ENCODE data around the gene ARL6IP6.
"Not testable (repeated sequence)": the region's sequence is repeated elsewhere in the genome, so short reads cannot be mapped to it uniquely, and the experiment has no call there.

ARL6IP6 gene

DNA sequence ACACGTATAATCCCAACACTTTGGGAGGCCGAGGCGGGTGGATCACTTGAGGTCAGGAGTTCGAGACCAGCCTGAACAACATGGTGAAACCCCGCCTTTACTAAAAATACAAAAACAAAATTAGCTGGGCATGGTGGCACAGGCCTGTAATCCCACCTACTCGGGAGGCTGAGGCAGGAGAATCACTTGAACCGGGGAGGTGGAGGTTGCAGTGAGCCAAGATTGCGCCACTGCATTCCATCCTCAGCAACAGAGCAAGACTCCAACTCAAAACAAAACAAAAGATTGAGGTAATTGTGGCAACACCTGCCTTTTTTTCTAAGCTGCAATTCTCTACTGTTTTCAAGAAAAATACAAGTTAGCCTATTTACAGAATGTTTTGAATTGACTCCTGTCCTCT, 4.2 kb downstream of the ARL6IP6 start:
- DNase-seq (ENCODE audit: low read depth, low spot score) = not testable (repeated sequence)

- no peak for DNase-seq (ENCODE audit: low read depth, low spot score)
Measured at GRCh38 chr2:152723918-152724317, 5.5 kb downstream of the ARL6IP6 start.

- DNase-seq (ENCODE audit: low read depth, low spot score) = no peak
Measured at GRCh38 chr2:152729844-152730243, 11.4 kb downstream of the ARL6IP6 start.

DNA sequence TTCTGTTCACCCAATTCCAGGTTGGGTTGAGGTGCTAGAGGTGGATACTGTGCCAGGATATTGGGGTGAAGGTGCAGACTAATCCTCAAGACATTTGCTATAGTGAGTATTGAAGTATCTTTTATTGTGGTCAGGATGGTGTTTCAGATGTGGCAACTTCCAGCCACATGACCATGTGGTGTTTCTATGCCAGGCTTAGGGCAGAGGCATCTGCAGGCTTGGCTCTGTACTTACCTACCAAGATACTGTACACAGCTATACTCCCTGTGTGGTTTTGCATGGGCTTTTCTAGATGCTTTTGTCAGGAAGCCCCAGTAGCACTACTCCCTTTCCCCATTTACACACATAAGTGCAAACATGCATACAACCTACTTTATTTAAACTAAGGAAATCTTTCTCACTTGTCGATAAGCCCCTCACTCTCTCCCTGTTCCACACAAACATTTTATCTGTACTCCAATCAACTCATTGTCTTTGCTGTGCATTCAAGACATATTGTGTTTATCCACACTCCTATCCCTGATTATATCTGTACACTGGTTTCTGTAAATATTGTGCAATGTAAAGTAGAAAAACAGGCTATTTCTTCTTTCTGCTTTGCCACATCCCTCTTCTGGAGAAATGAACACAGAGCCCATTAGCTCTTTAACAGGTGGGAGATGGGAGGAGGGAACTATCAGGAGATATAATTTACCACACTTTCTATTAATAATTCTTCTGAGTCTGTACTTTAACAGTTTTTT, 12.3 kb downstream of the ARL6IP6 start:
- DNase-seq (ENCODE audit: low read depth, low spot score) = peak; percentile 27

DNA sequence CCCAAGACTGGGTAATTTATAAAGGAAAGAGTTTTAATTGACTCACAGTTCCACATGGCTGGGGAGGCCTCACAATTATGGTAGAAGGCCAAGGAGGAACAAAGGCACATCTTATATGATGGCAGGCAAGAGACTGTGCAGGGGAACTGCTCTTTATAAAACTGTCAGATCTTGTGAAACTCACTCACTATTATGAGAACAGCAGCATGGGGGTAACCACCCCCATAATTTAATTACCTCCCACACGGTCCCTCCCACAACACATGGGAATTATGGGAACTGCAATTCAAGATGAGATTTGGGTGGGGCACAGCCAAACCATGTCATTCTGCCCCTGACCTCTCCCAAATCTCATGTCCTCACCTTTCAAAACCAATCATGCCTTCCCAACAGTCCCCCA, 19.1 kb downstream of the ARL6IP6 start:
- DNase-seq (ENCODE audit: low read depth, low spot score) = not testable (repeated sequence)

DNA sequence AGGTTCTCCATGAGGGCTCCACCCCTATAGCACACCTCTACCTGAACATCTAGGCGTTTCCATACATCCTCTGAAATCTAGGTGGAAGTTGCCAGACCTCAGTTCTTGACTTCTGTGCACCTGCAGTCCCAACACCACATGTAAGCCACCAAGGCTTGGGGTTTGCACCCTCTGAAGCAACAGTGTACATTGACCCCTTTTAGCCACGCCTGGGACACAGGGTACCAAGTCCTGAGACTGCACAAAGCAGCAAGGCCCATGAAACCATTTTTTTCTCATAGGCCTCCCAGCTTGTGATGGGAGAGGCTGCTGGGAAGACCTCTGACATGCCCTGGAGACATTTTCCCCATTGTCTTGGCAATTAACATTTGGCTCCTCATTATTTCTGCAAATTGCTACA, 20.0 kb downstream of the ARL6IP6 start:
- DNase-seq (ENCODE audit: low read depth, low spot score) = no peak

DNA sequence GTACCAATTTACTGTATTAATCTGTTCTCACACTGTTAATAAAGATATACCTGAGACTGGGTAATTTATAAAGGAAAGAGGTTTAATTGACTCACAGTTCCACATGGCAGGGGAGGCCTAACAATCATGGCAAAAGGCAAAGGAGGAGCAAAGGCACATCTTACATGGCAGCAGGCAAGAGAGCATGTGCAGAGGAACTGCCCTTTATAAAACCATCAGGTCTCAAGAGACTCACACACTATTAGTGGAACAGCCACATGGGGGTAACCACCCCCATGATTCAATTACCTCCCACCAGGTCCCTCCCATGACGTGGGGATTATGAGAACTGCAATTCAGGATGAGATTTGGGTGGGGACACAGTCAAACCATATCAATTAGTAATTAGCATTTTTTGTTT, 21.3 kb downstream of the ARL6IP6 start:
- not testable (repeated sequence) for DNase-seq (ENCODE audit: low read depth, low spot score)

GRCh38 chr2:152740743-152741328, 22.4 kb downstream of the ARL6IP6 start:
- DNase-seq (ENCODE audit: low read depth, low spot score) = peak; percentile 68

GRCh38 chr2:152743002-152743401, 24.6 kb downstream of the ARL6IP6 start:
- peak; percentile 18 for DNase-seq (ENCODE audit: low read depth, low spot score)

DNA sequence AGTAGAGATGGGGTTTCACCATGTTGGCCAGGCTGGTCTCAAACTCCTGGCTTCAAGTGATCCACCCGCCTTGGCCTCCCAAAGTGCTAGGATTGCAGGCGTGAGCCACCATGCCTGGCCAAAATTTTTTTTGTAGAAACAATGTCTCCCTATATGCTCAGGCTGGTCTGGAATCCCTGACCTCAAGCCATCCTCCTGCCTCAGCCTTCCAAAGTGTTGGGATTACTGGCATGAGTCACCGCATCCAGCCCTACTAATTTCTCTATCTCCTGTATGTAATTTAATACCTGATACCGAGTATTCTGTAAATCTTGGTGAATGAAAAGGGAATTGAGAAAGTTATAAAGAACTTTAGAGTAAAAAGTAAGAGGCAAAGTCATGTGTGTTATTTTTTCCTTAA, 29.3 kb downstream of the ARL6IP6 start:
- peak; percentile 54 for DNase-seq (ENCODE audit: low read depth, low spot score)

DNA sequence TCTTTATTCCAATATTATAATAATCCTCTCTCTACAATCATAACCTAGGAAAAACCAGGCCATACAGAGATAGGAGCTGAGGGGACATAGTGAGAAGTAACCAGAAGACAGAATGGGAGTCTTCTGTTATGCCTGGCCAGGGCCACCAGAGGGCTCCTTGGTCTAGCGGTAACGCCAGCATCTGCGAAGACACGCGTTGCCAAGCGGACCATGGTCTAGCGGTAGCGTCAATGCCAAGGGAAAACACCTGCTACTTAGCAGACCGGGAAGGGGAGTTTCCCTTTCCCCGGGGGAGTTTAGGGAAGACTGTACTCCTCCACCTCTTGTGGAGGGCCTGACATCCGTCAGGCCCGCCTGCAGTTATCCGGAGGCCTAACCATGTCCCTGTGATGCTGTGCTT, 36.6 kb downstream of the ARL6IP6 start:
- DNase-seq (ENCODE audit: low read depth, low spot score) = no peak

GRCh38 chr2:152759290-152760072, 41.1 kb downstream of the ARL6IP6 start:
- no peak for DNase-seq (ENCODE audit: low read depth, low spot score)

DNA sequence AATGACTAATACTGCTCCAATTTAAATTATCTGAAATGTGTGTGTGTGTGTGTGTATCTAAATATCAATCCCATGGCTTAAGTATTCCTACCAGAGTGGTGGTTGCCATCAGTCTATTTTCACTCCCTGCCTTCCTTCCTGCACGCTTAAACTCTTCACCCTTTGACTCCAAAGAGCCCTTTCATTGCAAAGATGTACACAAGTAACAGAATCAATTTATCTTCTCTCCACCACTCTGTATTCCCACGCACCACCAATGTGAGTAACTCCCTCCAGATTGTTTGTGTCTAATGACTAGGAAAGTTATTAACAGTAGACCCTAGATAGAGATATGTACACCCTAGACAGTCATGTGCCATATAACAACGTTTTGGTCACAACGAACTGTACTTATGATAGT, 42.8 kb downstream of the ARL6IP6 start:
- DNase-seq (ENCODE audit: low read depth, low spot score) = peak; percentile 16

DNA sequence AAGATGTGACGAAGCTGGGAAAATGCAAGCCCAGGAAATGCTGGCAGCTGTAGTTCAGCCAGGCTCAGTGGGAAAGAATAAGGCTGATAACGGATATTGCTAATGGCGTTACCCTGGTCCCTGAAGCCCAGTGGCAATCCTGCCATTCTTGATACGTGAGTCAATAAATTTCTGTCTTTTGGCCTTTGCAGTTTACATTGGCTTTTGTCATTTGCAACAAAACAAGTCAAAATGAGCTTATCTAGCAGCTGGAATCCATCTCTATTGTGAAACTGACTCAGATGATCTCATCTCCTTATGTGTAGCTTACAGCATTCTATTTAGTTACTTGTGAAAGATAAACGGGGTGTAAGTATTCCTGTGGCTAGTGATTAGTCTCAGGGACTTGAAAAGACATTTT, 43.8 kb downstream of the ARL6IP6 start:
- DNase-seq (ENCODE audit: low read depth, low spot score) = peak; percentile 72

- DNase-seq (ENCODE audit: low read depth, low spot score) = not testable (repeated sequence)
Measured at GRCh38 chr2:152763208-152763607, 44.8 kb downstream of the ARL6IP6 start.

DNA sequence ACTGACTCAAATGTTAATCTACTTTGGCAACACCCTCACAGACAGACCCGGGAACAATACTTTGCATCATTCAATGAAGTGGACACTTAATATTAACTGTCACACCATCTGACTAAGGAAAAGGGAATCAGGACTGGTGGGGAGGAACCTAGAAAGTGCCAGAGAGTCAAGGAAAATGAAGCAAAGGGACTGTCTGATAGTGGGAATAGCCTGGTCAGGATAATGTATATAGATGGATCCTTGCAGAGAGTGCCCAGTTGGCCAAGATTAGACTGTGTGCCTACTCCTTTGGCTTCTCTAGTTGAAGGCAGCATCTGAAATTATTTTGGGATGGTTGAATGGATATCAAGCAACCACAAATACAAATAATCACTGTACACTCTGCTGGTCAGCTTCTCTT, 45.2 kb downstream of the ARL6IP6 start:
- no peak for DNase-seq (ENCODE audit: low read depth, low spot score)

DNA sequence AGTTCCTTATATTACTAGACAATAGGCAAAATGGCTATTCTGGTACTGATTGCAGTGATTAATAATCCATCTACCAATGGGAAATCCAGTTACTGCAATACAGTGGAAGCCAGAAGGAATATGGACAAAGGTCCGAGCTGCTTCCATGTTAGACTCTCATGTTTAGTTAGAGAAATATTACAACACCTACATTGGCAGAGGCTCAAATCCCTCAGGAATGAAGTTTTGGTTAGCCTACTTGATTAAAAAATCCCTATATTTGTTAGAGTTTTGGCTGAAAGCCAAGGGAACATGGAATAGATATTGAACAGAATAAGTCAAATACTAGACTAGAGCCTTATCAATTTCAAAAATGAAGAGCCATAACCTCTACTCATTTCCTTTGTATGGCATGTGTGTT, 48.5 kb downstream of the ARL6IP6 start:
- DNase-seq (ENCODE audit: low read depth, low spot score) = peak; percentile 77

DNA sequence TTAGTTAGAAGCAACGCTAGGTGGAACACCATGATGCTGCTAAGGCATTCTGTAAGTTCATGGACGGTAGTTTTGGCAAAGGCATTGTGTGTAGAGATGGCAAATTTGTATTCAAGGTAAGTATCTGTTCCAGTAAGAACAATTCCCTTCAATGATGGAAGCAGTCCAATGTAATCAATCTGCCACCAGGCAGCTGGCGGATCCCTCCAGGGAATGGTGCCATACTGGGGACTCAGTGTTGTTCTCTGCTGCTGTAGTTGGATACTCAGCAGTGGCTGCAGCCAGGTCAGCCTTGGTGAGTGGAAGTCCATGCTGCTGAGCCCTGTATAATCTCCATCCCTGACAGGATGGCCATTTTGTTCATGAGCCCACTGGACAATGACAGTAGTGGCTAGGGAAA, 62.8 kb downstream of the ARL6IP6 start:
- no peak for DNase-seq (ENCODE audit: low read depth, low spot score)

- no peak for DNase-seq (ENCODE audit: low read depth, low spot score)
Measured at GRCh38 chr2:152782171-152782570, 63.8 kb downstream of the ARL6IP6 start.

DNA sequence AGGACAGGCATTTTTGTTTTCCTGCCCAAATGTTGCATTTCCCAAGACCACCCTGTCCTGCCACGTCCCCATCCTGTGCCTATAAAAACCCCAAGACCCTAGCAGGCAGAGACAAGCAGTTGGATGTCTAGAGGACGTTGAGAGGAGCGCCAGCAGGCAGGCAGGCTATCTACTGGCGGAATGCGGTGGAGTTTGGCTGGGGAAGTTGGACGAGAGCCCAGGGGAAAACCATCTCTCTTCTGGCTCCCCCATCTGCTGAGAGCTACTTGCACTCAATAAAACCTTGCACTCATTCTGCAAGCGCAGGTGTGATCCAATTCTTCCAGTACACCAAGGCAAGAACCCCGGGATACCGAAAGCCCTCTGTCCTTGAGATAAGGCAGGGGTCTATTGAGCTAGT, 72.5 kb downstream of the ARL6IP6 start:
- no peak for DNase-seq (ENCODE audit: low read depth, low spot score)

- no peak for DNase-seq (ENCODE audit: low read depth, low spot score)
Measured at GRCh38 chr2:152791979-152792378, 73.6 kb downstream of the ARL6IP6 start.

DNA sequence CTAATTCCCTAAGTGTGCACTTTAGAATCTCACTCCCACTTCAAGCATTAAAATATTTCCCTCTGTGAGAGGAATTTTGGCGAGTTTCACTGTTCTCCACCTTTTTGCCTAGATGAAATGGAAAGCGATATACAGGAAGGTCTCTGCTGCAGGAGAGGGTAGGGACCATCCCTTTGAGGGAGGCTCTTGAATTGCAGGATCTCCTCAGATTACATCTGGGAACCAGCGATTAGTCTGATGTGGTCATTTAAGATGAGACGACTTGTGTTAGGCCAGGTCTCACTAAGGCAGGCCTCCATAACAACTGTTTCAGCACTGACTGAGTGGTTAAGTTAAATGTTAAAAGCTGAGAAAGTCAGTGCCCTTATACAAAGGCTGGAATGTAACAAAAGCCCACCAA, 74.6 kb downstream of the ARL6IP6 start:
- no peak for DNase-seq (ENCODE audit: low read depth, low spot score)

DNA sequence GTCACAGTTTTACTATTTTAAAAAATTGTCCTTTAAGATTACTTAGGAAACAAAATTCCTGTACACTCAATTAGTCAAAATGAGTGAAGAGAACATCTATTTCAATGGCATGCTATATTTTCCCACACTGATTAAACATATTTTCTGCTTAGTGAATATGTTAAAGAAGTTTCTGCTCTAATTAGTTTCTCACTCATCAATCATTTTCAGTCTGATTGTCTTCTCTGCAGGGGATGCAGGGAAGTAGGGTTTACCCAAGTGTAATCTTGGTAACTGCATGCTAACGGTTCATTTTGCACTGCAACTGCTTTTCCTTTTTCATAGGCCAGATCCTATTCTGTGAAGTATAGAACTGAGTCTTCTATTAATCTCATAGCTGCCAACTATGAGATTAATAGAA, 78.5 kb downstream of the ARL6IP6 start:
- no peak for DNase-seq (ENCODE audit: low read depth, low spot score)
